Epithelial cell of proximal tubule (primary cell): Measurements from ENCODE around the gene DIPK1A. TPM values are rescaled to one million over a fixed set of nuclear protein-coding genes. Genes with fewer than 3 reads are reported as not detected.

Experiments
- DNase-seq: peaks from one replicate; pipeline ENCODE4 v3.0.0-alpha.2; 2011; ENCODE audit warnings: low read depth
- H3K4me3 ChIP-seq: 2 replicates; pipeline ENCODE4 v1.5.1; 2011; ENCODE audit warnings: low read depth, mild to moderate bottlenecking, low read length
- CTCF ChIP-seq: conservative IDR thresholded peaks from 2 replicates; pipeline ENCODE4 v1.5.1; 2012; ENCODE audit warnings: low read depth, mild to moderate bottlenecking, low read length
- total RNA-seq: library from RNA; depleted of rRNA; stranded (reverse); fragments of >200 nt; gene quantifications from 2 replicates; pipeline ENCODE4 v1.2.3, GENCODE V29; 2015

DIPK1A gene
- total RNA-seq, 1 donor from 2014 or later: 3.1 TPM

DNA sequence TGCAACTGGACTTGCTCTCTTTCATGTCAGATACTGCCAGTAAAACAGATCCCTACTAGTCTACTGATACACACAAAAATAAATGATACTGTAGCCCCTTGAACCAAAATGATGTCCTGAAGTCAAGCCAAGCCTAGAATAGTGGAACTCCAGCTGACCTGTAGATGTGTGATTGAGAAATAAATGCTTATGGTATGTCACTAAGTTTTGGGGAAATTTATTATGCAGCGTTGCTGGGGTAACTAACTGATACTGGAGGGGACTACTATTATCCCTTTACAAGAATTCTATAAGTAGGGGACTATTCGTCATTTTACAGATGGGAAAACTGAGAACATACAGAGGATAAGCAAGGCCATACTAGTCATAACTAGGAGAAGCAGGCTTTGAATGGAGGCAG lies 73.8 kb downstream of the DIPK1A start:
- no peak for TF ChIP-seq CTCF
- no peak for DNase-seq
- no peak overlapping the region for H3K4me3 ChIP-seq

- no peak for TF ChIP-seq CTCF
- no peak overlapping the region for H3K4me3 ChIP-seq
- DNase-seq: no peak
Observed at GRCh38 chr1:92886886-92887419, 74.3 kb downstream of the DIPK1A start.

DNA sequence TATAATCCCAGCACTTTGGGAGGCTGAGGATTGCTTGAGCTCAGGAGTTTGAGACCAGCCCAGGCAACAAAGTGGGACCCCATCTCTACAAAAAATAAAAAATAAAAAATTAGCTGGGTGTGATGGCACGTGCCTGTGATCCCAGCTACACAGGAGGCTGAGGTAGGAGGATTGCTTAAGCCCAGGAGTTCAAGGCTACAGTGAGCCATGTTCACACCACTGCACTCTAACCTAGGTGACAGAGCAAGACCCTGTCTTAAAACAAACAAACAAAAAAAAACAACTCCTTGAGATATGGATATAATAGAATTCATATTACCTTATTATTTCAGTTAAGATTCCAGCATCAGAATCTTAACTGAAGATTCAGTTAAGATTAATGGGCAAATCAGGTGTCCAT lies 77.1 kb downstream of the DIPK1A start:
- TF ChIP-seq CTCF: no peak
- H3K4me3 ChIP-seq: no peak overlapping the region
- no peak for DNase-seq

GRCh38 chr1:92883297-92883696 lies 78.0 kb downstream of the DIPK1A start:
- no peak for DNase-seq
- no peak for TF ChIP-seq CTCF
- H3K4me3 ChIP-seq: no peak overlapping the region

GRCh38 chr1:92882819-92883218 lies 78.4 kb downstream of the DIPK1A start:
- DNase-seq: no peak
- no peak for TF ChIP-seq CTCF
- H3K4me3 ChIP-seq: no peak overlapping the region

DNA sequence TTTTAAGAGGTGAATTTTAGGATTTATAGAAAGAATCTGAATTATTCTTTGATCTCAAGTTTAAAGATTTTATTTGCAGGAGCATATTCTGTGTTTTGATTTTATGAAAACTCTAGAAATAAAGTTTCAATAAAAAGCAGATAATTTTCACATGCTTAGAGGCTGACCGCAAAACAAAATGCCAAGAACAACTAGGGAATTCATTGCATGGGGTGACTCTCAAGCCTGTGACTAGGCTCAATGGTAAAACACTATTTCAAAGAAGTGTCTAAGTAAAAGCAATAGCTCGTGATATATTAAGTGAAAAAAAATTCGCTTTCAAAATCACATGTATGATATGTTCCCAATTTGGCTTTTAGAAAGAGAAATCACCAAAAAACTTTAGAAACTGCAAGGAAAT lies 79.9 kb downstream of the DIPK1A start:
- no peak for TF ChIP-seq CTCF

DNA sequence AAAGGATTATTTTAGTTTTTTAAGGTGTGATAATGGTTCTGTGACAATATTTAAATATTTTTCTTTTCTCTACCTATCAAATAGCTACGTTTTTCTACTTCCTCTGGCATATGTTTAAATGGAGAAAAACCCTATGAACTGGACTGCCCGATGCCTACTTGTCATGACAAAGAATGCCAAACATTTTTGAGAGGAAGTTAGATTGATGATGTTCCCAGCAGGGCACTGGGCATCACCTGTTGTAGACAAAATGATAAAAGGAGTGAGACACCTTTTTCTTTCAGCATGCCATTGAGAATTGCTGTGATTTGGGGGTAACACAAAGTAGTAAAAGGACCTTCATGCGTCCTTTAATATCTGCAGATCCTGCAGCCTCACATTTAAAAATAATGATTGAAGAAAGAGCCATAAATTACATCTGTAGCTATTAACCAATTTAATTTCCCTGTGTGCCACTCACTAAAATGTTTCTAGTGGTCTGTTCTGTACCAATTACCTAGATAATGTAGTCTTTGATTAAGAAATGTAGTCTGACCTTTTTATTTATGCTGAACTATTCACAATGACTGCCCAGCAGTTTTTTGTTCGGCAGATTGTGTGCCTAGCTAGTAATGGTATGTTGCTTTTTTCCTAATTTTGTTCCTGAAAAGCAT lies 81.8 kb downstream of the DIPK1A start:
- no peak overlapping the region for H3K4me3 ChIP-seq
- no peak for TF ChIP-seq CTCF
- DNase-seq: no peak

More for the DNA sequence above, 79.9 kb downstream of the DIPK1A start:
- no peak for DNase-seq
- H3K4me3 ChIP-seq: no peak overlapping the region
